Mammary epithelial cell (primary cell): ENCODE results near the gene FAM184A.

Experiments
- EZH2 ChIP-seq: IDR thresholded peaks from 2 replicates; pipeline ENCODE4 v1.6.1; 2012; ENCODE audit warnings: low read length, inconsistent platforms, borderline replicate concordance
- TF ChIP-seq, protein P1 (sequence below), 2 donors: IDR thresholded peaks in 1 of 2; conservative IDR thresholded peaks in 1 of 2; 2 replicates each; pipeline ENCODE4 v1.5.1; 2011 to 2012; ENCODE audit warnings: inconsistent platforms in 2 of 2, low read length in 2 of 2, mild to moderate bottlenecking in 2 of 2, control low read depth in 1 of 2, low read depth in 1 of 2; ENCODE audit not compliant: insufficient read depth in 1 of 2; ENCODE audit errors: extremely low read depth in 1 of 2

GRCh38 chr6:119055069-119055468, 23.4 kb downstream of the FAM184A start:
- TF ChIP-seq, protein P1, sequence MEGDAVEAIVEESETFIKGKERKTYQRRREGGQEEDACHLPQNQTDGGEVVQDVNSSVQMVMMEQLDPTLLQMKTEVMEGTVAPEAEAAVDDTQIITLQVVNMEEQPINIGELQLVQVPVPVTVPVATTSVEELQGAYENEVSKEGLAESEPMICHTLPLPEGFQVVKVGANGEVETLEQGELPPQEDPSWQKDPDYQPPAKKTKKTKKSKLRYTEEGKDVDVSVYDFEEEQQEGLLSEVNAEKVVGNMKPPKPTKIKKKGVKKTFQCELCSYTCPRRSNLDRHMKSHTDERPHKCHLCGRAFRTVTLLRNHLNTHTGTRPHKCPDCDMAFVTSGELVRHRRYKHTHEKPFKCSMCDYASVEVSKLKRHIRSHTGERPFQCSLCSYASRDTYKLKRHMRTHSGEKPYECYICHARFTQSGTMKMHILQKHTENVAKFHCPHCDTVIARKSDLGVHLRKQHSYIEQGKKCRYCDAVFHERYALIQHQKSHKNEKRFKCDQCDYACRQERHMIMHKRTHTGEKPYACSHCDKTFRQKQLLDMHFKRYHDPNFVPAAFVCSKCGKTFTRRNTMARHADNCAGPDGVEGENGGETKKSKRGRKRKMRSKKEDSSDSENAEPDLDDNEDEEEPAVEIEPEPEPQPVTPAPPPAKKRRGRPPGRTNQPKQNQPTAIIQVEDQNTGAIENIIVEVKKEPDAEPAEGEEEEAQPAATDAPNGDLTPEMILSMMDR (conservative IDR thresholded peaks at IDR 0.05 in 1 of 2, IDR thresholded peaks at IDR 0.05 in 1 of 2; ENCODE audit: extremely low read depth in 1 of 2, insufficient read depth in 1 of 2, low read depth in 1 of 2, low read length in 2 of 2), result no peak
- TF ChIP-seq EZH2, result no peak
